HEK293T (cell line): ENCODE measurements around the gene ADAMTS5.

Source experiments
- ELF4 ChIP-seq: fragments of 450-650 bp; IDR thresholded peaks from 2 replicates; pipeline ENCODE4 v1.6.1; 2017; ENCODE audit warnings: antibody characterized with exemption
- SP1 ChIP-seq: fragments of 450-650 bp; IDR thresholded peaks from 2 replicates; pipeline ENCODE4 v1.6.1; 2017

DNA sequence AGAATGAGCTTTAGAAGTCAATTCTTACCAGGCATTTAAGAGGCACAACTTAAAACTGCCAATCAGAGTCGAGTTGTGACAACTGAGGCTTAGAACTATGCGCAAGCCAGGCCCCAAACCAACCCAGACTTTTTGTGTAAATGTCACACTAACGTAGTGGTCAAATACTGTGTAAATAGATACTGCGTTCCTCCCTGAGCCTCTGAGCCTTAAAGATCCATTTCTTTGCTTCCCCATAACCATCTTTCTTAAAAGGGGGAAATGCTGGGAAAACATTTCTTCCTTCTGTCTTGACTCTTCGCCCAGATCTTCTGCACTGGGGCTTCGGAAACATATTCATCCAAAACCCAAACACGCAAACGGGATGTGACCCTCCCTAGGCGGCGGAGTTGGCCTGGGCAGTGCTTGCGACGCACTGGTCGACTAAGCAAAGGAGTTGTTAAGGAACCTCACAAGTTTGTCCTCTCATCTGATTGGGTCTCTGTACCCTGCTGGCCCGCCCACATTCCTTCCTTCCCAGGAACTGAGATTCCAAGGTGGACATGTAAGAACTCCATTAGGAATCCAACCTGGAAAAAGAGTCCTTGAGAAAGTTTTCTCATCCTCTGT, 2.6 kb downstream of the ADAMTS5 start:
- no peak for TF ChIP-seq ELF4
- TF ChIP-seq SP1 = no peak
